Measurements from ENCODE around the gene NHEJ1.
A peak's percentile ranks its signal among the peaks of the same experiment; 100 is the strongest.

NHEJ1 gene

GRCh38 chr2:219089330-219089729 lies 71.3 kb downstream of the NHEJ1 start:
- Histone ChIP-seq H3K9ac (ENCODE audit: low read depth in 1 of 2, low read length in 2 of 2) (no peak overlapping the region), H3K4me1 (ENCODE audit: control insufficient read depth in 1 of 2, insufficient read depth in 2 of 2, low read length in 2 of 2) (peaks cover 0 to 9% of the 10 kb centered on the region in 2 donors), H3K27ac (ENCODE audit: low read depth, low read length) (no peak overlapping the region), H3K36me3 (ENCODE audit: control insufficient read depth in 1 of 2, insufficient read depth in 2 of 2, low read length in 2 of 2) (peaks cover 0 to 5% of the 10 kb centered on the region in 2 donors), H3K27me3 (ENCODE audit: control insufficient read depth in 1 of 2, insufficient read depth in 2 of 2, low read length in 2 of 2) (no peaks in the 10 kb centered on the region), H3K9me3 (ENCODE audit: control insufficient read depth in 1 of 2, low read length in 2 of 2) (no peaks in the 10 kb centered on the region), H3K4me3 (ENCODE audit: low read depth in 1 of 2, low read length in 2 of 2) (no peak overlapping the region)

GRCh38 chr2:219087848-219088247 lies 72.8 kb downstream of the NHEJ1 start:
- Histone ChIP-seq H3K4me1 (ENCODE audit: control insufficient read depth in 1 of 2, insufficient read depth in 2 of 2, low read length in 2 of 2) (peaks cover 4 to 17% of the 10 kb centered on the region in 2 donors), H3K4me3 (ENCODE audit: low read depth in 1 of 2, low read length in 2 of 2) (no peak overlapping the region), H3K36me3 (ENCODE audit: control insufficient read depth in 1 of 2, insufficient read depth in 2 of 2, low read length in 2 of 2) (peaks cover 0 to 5% of the 10 kb centered on the region in 2 donors), H3K27me3 (ENCODE audit: control insufficient read depth in 1 of 2, insufficient read depth in 2 of 2, low read length in 2 of 2) (no peaks in the 10 kb centered on the region), H3K9me3 (ENCODE audit: control insufficient read depth in 1 of 2, low read length in 2 of 2) (no peaks in the 10 kb centered on the region), H3K27ac (ENCODE audit: low read depth, low read length) (no peak overlapping the region), H3K9ac (ENCODE audit: low read depth in 1 of 2, low read length in 2 of 2) (no peak overlapping the region)

GRCh38 chr2:219087361-219087760 lies 73.3 kb downstream of the NHEJ1 start:
- Histone ChIP-seq H3K4me1 (ENCODE audit: control insufficient read depth in 1 of 2, insufficient read depth in 2 of 2, low read length in 2 of 2) (peaks cover 9 to 22% of the 10 kb centered on the region in 2 donors), H3K9me3 (ENCODE audit: control insufficient read depth in 1 of 2, low read length in 2 of 2) (no peaks in the 10 kb centered on the region), H3K36me3 (ENCODE audit: control insufficient read depth in 1 of 2, insufficient read depth in 2 of 2, low read length in 2 of 2) (peaks cover 0 to 5% of the 10 kb centered on the region in 2 donors), H3K27ac (ENCODE audit: low read depth, low read length) (no peak overlapping the region), H3K4me3 (ENCODE audit: low read depth in 1 of 2, low read length in 2 of 2) (no peak overlapping the region), H3K9ac (ENCODE audit: low read depth in 1 of 2, low read length in 2 of 2) (no peak overlapping the region), H3K27me3 (ENCODE audit: control insufficient read depth in 1 of 2, insufficient read depth in 2 of 2, low read length in 2 of 2) (no peaks in the 10 kb centered on the region)

GRCh38 chr2:219086196-219086595 lies 74.4 kb downstream of the NHEJ1 start:
- Histone ChIP-seq H3K4me3 (ENCODE audit: low read depth in 1 of 2, low read length in 2 of 2) (no peak overlapping the region), H3K36me3 (ENCODE audit: control insufficient read depth in 1 of 2, insufficient read depth in 2 of 2, low read length in 2 of 2) (peaks cover 0 to 5% of the 10 kb centered on the region in 2 donors), H3K4me1 (ENCODE audit: control insufficient read depth in 1 of 2, insufficient read depth in 2 of 2, low read length in 2 of 2) (peaks cover 19 to 28% of the 10 kb centered on the region in 2 donors), H3K27me3 (ENCODE audit: control insufficient read depth in 1 of 2, insufficient read depth in 2 of 2, low read length in 2 of 2) (no peaks in the 10 kb centered on the region), H3K9ac (ENCODE audit: low read depth in 1 of 2, low read length in 2 of 2) (no peak overlapping the region), H3K27ac (ENCODE audit: low read depth, low read length) (no peak overlapping the region), H3K9me3 (ENCODE audit: control insufficient read depth in 1 of 2, low read length in 2 of 2) (no peaks in the 10 kb centered on the region)

GRCh38 chr2:219084791-219085190 lies 75.8 kb downstream of the NHEJ1 start:
- no peaks in the 10 kb centered on the region for H3K27me3 ChIP-seq (ENCODE audit: control insufficient read depth in 1 of 2, insufficient read depth in 2 of 2, low read length in 2 of 2)
- H3K27ac ChIP-seq (ENCODE audit: low read depth, low read length), result no peak overlapping the region
- H3K9me3 ChIP-seq (ENCODE audit: control insufficient read depth in 1 of 2, low read length in 2 of 2), result no peaks in the 10 kb centered on the region
- H3K4me1 ChIP-seq (ENCODE audit: control insufficient read depth in 1 of 2, insufficient read depth in 2 of 2, low read length in 2 of 2), result peaks cover 29 to 31% of the 10 kb centered on the region in 2 donors
- H3K36me3 ChIP-seq (ENCODE audit: control insufficient read depth in 1 of 2, insufficient read depth in 2 of 2, low read length in 2 of 2), result no peaks in the 10 kb centered on the region
- no peak overlapping the region for H3K9ac ChIP-seq (ENCODE audit: low read depth in 1 of 2, low read length in 2 of 2)
- no peak overlapping the region for H3K4me3 ChIP-seq (ENCODE audit: low read depth in 1 of 2, low read length in 2 of 2)

GRCh38 chr2:219082332-219082958 lies 78.2 kb downstream of the NHEJ1 start:
- Histone ChIP-seq H3K4me3 (ENCODE audit: low read depth in 1 of 2, low read length in 2 of 2) (peak overlapping the region; percentile 2 to 20), H3K4me1 (ENCODE audit: control insufficient read depth in 1 of 2, insufficient read depth in 2 of 2, low read length in 2 of 2) (peaks cover 40 to 51% of the 10 kb centered on the region in 2 donors), H3K27me3 (ENCODE audit: control insufficient read depth in 1 of 2, insufficient read depth in 2 of 2, low read length in 2 of 2) (no peaks in the 10 kb centered on the region), H3K36me3 (ENCODE audit: control insufficient read depth in 1 of 2, insufficient read depth in 2 of 2, low read length in 2 of 2) (peaks cover 0 to 6% of the 10 kb centered on the region in 2 donors), H3K27ac (ENCODE audit: low read depth, low read length) (peak overlapping the region; percentile 76), H3K9ac (ENCODE audit: low read depth in 1 of 2, low read length in 2 of 2) (peak overlapping the region in 1 of 2 donors; percentile 39), H3K9me3 (ENCODE audit: control insufficient read depth in 1 of 2, low read length in 2 of 2) (no peaks in the 10 kb centered on the region)

- Histone ChIP-seq H3K27ac (ENCODE audit: low read depth, low read length) (peak overlapping the region; percentile 76), H3K4me3 (ENCODE audit: low read depth in 1 of 2, low read length in 2 of 2) (peak overlapping the region; percentile 2 to 20)
Observed at GRCh38 chr2:219081701-219082331, 78.8 kb downstream of the NHEJ1 start.

GRCh38 chr2:219081096-219081495 lies 79.5 kb downstream of the NHEJ1 start:
- H3K36me3 ChIP-seq (ENCODE audit: control insufficient read depth in 1 of 2, insufficient read depth in 2 of 2, low read length in 2 of 2), result peaks cover 8 to 20% of the 10 kb centered on the region in 2 donors

More at GRCh38 chr2:219081701-219082331, 78.8 kb downstream of the NHEJ1 start:
- Histone ChIP-seq H3K36me3 (ENCODE audit: control insufficient read depth in 1 of 2, insufficient read depth in 2 of 2, low read length in 2 of 2) (peaks cover 6 to 12% of the 10 kb centered on the region in 2 donors), H3K4me1 (ENCODE audit: control insufficient read depth in 1 of 2, insufficient read depth in 2 of 2, low read length in 2 of 2) (peaks cover 40 to 57% of the 10 kb centered on the region in 2 donors), H3K27me3 (ENCODE audit: control insufficient read depth in 1 of 2, insufficient read depth in 2 of 2, low read length in 2 of 2) (no peaks in the 10 kb centered on the region), H3K9ac (ENCODE audit: low read depth in 1 of 2, low read length in 2 of 2) (peak overlapping the region in 1 of 2 donors; percentile 39), H3K9me3 (ENCODE audit: control insufficient read depth in 1 of 2, low read length in 2 of 2) (no peaks in the 10 kb centered on the region)

GRCh38 chr2:219079417-219079816 lies 81.2 kb downstream of the NHEJ1 start:
- peak overlapping the region; percentile 36 to 56 for H3K9ac ChIP-seq (ENCODE audit: low read depth in 1 of 2, low read length in 2 of 2)
- no peaks in the 10 kb centered on the region for H3K27me3 ChIP-seq (ENCODE audit: control insufficient read depth in 1 of 2, insufficient read depth in 2 of 2, low read length in 2 of 2)
- peaks cover 8 to 31% of the 10 kb centered on the region in 2 donors for H3K36me3 ChIP-seq (ENCODE audit: control insufficient read depth in 1 of 2, insufficient read depth in 2 of 2, low read length in 2 of 2)
- peaks cover 40 to 57% of the 10 kb centered on the region in 2 donors for H3K4me1 ChIP-seq (ENCODE audit: control insufficient read depth in 1 of 2, insufficient read depth in 2 of 2, low read length in 2 of 2)
- no peaks in the 10 kb centered on the region for H3K9me3 ChIP-seq (ENCODE audit: control insufficient read depth in 1 of 2, low read length in 2 of 2)
- H3K4me3 ChIP-seq (ENCODE audit: low read depth in 1 of 2, low read length in 2 of 2), result peak overlapping the region; percentile 3 to 28
- H3K27ac ChIP-seq (ENCODE audit: low read depth, low read length), result peak overlapping the region; percentile 77

More at GRCh38 chr2:219081096-219081495, 79.5 kb downstream of the NHEJ1 start:
- peak overlapping the region; percentile 53 for H3K27ac ChIP-seq (ENCODE audit: low read depth, low read length)
- peak overlapping the region; percentile 5 to 19 for H3K9ac ChIP-seq (ENCODE audit: low read depth in 1 of 2, low read length in 2 of 2)
- peaks cover 40 to 57% of the 10 kb centered on the region in 2 donors for H3K4me1 ChIP-seq (ENCODE audit: control insufficient read depth in 1 of 2, insufficient read depth in 2 of 2, low read length in 2 of 2)
- H3K4me3 ChIP-seq (ENCODE audit: low read depth in 1 of 2, low read length in 2 of 2), result no peak overlapping the region
- H3K9me3 ChIP-seq (ENCODE audit: control insufficient read depth in 1 of 2, low read length in 2 of 2), result no peaks in the 10 kb centered on the region
- H3K27me3 ChIP-seq (ENCODE audit: control insufficient read depth in 1 of 2, insufficient read depth in 2 of 2, low read length in 2 of 2), result no peaks in the 10 kb centered on the region

GRCh38 chr2:219078951-219079350 lies 81.7 kb downstream of the NHEJ1 start:
- H3K36me3 ChIP-seq (ENCODE audit: control insufficient read depth in 1 of 2, insufficient read depth in 2 of 2, low read length in 2 of 2), result peaks cover 8 to 35% of the 10 kb centered on the region in 2 donors
- H3K27me3 ChIP-seq (ENCODE audit: control insufficient read depth in 1 of 2, insufficient read depth in 2 of 2, low read length in 2 of 2), result no peaks in the 10 kb centered on the region
- peak overlapping the region; percentile 1 to 28 for H3K9ac ChIP-seq (ENCODE audit: low read depth in 1 of 2, low read length in 2 of 2)
- H3K27ac ChIP-seq (ENCODE audit: low read depth, low read length), result peak overlapping the region; percentile 71
- peaks cover 40 to 57% of the 10 kb centered on the region in 2 donors for H3K4me1 ChIP-seq (ENCODE audit: control insufficient read depth in 1 of 2, insufficient read depth in 2 of 2, low read length in 2 of 2)
- H3K4me3 ChIP-seq (ENCODE audit: low read depth in 1 of 2, low read length in 2 of 2), result peak overlapping the region in 1 of 2 donors; percentile 3
- no peaks in the 10 kb centered on the region for H3K9me3 ChIP-seq (ENCODE audit: control insufficient read depth in 1 of 2, low read length in 2 of 2)
